Chondrocyte (in vitro differentiated cells): ENCODE results near the gene IGSF6. TPM values are rescaled to one million over a fixed set of nuclear protein-coding genes. Genes with fewer than 3 reads are reported as not detected.
A peak's percentile ranks its signal among the peaks of the same experiment; 100 is the strongest.
"Not testable (repeated sequence)": the region's sequence is repeated elsewhere in the genome, so short reads cannot be mapped to it uniquely, and the experiment has no call there.

Source experiments
- DNase-seq: peaks from one replicate; pipeline ENCODE4 v3.0.0; 2021; ENCODE audit warnings: mixed read lengths, low spot score
- H3K27ac Mint-ChIP-seq: one replicate; pipeline ENCODE4 v1.8.0; 2021; ENCODE audit warnings: mild to moderate bottlenecking, moderate library complexity, mixed read lengths; ENCODE audit not compliant: unreplicated experiment
- H3K27me3 Mint-ChIP-seq: 2 replicates; pipeline ENCODE4 v1.8.0; 2021; ENCODE audit warnings: low read depth, mixed read lengths
- H3K36me3 Mint-ChIP-seq: 2 replicates; pipeline ENCODE4 v1.8.0; 2021; ENCODE audit warnings: low read depth, mixed read lengths
- H3K4me1 Mint-ChIP-seq: 2 replicates; pipeline ENCODE4 v1.8.0; 2021; ENCODE audit warnings: low read depth, mild to moderate bottlenecking, mixed read lengths
- H3K4me3 Mint-ChIP-seq: one replicate; pipeline ENCODE4 v1.8.0; 2021; ENCODE audit warnings: mild to moderate bottlenecking, moderate library complexity, mixed read lengths; ENCODE audit not compliant: unreplicated experiment
- H3K9me3 Mint-ChIP-seq: 2 replicates; pipeline ENCODE4 v1.8.0; 2021; ENCODE audit warnings: low read depth, mixed read lengths
- total RNA-seq: library from RNA; stranded (reverse); gene quantifications from 3 replicates; pipeline ENCODE4 v1.2.1, GENCODE V29; 2021
- TF ChIP-seq, protein P1 (sequence below): fragments of 200-600 bp; sonication (generic); IDR thresholded peaks from 2 replicates; pipeline ENCODE4 v1.5.0; 2021; ENCODE audit warnings: antibody characterized with exemption, mild to moderate bottlenecking, moderate library complexity

Gene IGSF6
- total RNA-seq, 1 donor from 2014 or later = not detected

DNA sequence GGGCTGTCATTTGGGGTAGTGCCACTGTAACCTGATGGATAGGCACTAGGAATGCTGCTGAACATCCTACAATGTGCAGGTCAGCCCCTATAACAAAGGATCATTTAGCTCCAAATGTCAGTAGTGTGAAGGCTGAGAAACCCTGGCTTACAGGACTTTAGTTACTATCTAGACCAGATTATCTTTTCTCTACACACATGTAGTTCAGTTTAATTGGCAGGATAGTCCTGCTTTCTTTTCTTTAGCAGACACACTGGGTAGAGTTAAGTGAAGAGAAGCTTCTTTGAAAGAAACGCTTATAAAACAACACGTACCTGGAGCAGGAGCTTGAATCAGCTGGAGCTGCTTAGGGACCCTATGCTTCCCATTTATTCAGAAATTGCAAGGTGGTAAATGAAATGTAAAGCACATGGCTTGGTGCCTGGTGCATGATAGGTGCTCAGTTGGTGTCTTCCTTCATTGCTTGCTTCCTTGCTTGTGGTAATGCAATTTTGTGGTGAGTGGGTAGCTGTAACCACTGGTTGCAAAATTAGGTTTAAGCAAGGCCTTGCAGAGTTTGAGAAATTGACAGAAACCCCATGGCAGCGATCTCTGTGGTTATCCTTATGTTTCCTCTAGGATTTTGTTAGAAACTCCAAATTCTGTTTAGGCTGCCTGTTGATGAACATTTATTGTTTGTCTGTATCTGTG, 43.6 kb downstream of the IGSF6 start:
- no peaks in the 10 kb centered on the region for H3K27me3 Mint-ChIP-seq
- no peaks in the 10 kb centered on the region for H3K36me3 Mint-ChIP-seq
- peaks cover 28% of the 10 kb centered on the region for H3K4me1 Mint-ChIP-seq
- H3K9me3 Mint-ChIP-seq = no peaks in the 10 kb centered on the region
- DNase-seq = no peak
- H3K4me3 Mint-ChIP-seq = no peak overlapping the region
- no peak overlapping the region for H3K27ac Mint-ChIP-seq
- TF ChIP-seq, protein P1, sequence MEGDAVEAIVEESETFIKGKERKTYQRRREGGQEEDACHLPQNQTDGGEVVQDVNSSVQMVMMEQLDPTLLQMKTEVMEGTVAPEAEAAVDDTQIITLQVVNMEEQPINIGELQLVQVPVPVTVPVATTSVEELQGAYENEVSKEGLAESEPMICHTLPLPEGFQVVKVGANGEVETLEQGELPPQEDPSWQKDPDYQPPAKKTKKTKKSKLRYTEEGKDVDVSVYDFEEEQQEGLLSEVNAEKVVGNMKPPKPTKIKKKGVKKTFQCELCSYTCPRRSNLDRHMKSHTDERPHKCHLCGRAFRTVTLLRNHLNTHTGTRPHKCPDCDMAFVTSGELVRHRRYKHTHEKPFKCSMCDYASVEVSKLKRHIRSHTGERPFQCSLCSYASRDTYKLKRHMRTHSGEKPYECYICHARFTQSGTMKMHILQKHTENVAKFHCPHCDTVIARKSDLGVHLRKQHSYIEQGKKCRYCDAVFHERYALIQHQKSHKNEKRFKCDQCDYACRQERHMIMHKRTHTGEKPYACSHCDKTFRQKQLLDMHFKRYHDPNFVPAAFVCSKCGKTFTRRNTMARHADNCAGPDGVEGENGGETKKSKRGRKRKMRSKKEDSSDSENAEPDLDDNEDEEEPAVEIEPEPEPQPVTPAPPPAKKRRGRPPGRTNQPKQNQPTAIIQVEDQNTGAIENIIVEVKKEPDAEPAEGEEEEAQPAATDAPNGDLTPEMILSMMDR = no peak

DNA sequence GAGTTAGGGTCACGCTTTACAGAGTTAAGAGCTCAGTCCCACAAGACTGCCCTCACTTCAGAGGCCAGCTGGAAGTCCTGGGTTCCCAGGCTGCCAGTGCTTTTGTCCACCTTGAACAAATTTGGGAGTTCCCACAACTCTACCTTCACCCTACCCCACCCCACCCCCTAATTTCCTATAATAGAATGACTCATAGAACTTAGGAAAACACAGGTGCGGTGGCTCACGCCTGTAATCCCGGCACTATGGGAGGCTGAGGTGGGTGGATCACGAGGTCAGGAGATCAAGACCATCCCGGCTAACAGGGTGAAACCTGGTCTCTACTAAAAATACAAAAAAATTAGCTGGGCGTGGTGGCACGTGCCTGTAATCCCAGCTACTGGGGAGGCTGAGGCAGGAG, 46.6 kb downstream of the IGSF6 start:
- not testable (repeated sequence) for H3K9me3 Mint-ChIP-seq, H3K27ac Mint-ChIP-seq, DNase-seq, H3K36me3 Mint-ChIP-seq, H3K4me3 Mint-ChIP-seq, H3K27me3 Mint-ChIP-seq
- peaks cover 26% of the 10 kb centered on the region for H3K4me1 Mint-ChIP-seq

- Mint-ChIP-seq H3K4me1 (peaks cover 33% of the 10 kb centered on the region), H3K36me3 (no peaks in the 10 kb centered on the region), H3K4me3 (no peak overlapping the region), H3K9me3 (no peaks in the 10 kb centered on the region), H3K27ac (peak overlapping the region; percentile 8), H3K27me3 (no peaks in the 10 kb centered on the region)
- no peak for DNase-seq
- TF ChIP-seq, protein P1 = no peak
Measured at GRCh38 chr16:21603928-21604327, 48.5 kb downstream of the IGSF6 start.

DNA sequence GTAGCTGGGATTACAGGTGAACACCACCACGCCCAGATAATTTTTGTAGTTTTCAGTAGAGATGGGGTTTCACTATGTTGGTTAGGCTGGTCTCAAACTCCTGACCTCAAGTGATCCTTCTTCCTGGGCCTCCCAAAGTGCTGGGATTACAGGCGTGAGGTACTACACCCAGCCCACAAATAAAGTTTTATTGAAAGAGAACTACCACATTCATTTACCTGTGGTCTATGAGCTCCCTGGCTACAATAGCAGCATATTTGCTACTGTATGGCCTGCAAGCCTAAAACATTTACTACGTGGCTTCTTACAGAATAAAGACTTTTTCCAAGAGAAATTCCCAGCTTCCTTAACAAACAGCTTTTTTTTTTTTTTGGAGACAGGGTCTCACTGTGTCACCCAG, 49.6 kb downstream of the IGSF6 start:
- Mint-ChIP-seq H3K27ac (no peak overlapping the region), H3K9me3 (no peaks in the 10 kb centered on the region), H3K27me3 (no peaks in the 10 kb centered on the region), H3K4me3 (no peak overlapping the region), H3K4me1 (peaks cover 39% of the 10 kb centered on the region), H3K36me3 (no peaks in the 10 kb centered on the region)
- TF ChIP-seq, protein P1 = no peak
- DNase-seq = no peak

DNA sequence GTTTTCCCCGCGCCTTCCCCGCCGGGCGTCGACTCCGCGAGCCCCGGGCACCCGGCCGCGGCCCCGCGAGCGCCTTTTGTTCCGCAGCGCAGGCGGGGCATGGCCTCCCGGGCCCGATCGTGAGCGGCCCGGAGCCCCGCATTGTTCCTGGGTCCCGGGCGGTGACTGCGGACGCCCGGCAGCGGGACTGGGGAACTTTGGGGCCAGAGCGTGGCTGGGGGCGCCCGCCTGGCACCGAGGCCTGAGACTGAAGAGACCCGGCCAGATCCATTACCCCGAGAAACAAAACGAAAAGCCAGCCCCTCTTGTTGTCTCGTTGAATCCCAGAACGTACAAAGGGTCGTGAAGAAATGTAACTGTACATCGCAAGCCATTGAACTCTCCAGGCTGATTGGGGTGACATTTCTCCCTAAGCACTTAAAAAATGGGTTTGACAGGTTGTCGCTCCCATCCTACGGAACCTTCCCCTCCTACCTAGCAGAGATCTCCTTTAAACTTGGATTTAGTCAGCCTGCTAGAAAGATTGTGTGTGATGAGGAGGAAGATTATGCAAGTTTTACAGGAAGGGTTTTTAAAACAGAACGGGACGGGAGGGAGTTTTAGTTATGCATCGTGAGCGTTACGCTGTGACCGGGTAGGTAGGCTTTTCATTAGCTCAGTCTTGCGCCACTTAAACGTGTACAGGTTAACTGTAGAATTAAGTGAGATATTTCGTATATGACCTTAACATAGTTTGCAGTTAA, 52.2 kb downstream of the IGSF6 start:
- H3K27me3 Mint-ChIP-seq = no peaks in the 10 kb centered on the region
- peak overlapping the region; percentile 86 for H3K4me3 Mint-ChIP-seq
- H3K27ac Mint-ChIP-seq = peak overlapping the region; percentile 85
- DNase-seq = no peak
- TF ChIP-seq, protein P1 = peak; percentile 23
- peaks cover 41% of the 10 kb centered on the region for H3K4me1 Mint-ChIP-seq
- H3K9me3 Mint-ChIP-seq = no peaks in the 10 kb centered on the region
- no peaks in the 10 kb centered on the region for H3K36me3 Mint-ChIP-seq
